Tibial nerve (tissue), 4 donors: Measurements from ENCODE around the gene CAPZA1.
A peak's percentile ranks its signal among the peaks of the same experiment; 100 is the strongest.

ENCODE experiments used
- EP300 ChIP-seq, 2 donors: sonication (generic); formaldehyde crosslinking; IDR thresholded peaks; one replicate each; pipeline ENCODE4 v1.6.1; 2017; ENCODE audit warnings: antibody characterized with exemption in 2 of 2, mild to moderate bottlenecking in 1 of 2
- POLR2A ChIP-seq, 2 donors: fragments of 450-650 bp; IDR thresholded peaks; one replicate each; pipeline ENCODE4 v1.6.1; 2017; ENCODE audit warnings: antibody characterized with exemption in 2 of 2, mild to moderate bottlenecking in 2 of 2, moderate library complexity in 2 of 2
- TF ChIP-seq, protein P1 (sequence below), 5 experiments: fragments of 200-600 bp in 3 of 5; fragments of 450-650 bp in 2 of 5; sonication (generic) in 3 of 5; IDR thresholded peaks; one replicate each; pipeline ENCODE4 v1.5.1; 2016 to 2019; ENCODE audit warnings: antibody characterized with exemption in 5 of 5, mild to moderate bottlenecking in 3 of 5, moderate library complexity in 2 of 5

DNA sequence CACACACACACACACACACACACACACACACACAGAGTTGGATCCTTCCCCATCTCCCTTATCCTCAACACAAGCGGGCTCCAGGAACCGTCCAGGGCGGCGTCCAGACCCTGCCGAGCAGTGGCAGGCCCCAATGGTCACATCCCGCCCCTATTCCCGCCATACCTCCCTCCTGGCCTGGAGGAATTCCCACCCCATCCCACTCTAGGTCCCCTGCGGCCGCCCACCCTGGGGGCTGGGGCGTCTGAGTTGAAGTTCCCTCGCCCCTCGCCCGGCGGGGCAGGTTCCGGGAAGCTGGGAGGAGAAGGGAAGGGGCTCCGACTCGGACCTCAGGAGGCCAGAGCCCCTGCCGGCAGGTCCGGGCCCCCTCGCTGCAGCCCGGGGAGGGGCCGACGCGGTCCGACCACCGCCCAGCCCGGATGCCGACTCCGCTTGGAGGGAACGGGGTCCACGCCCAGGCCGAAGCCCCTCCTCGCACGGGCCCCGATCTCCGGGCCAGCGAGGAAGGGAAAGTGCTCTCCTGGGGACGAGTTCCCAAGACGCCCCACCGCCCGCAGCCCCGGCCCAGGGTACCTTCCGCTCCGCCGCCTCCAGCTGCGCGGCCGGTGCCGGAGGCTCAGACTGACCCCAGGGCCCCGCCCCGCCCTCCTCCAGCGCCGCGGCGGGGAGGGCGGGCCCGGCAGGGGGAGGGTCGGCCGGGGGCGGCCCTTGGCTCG, 87.0 kb downstream of the CAPZA1 start, which contains the start of gene RHOC:
- TF ChIP-seq, protein P1, sequence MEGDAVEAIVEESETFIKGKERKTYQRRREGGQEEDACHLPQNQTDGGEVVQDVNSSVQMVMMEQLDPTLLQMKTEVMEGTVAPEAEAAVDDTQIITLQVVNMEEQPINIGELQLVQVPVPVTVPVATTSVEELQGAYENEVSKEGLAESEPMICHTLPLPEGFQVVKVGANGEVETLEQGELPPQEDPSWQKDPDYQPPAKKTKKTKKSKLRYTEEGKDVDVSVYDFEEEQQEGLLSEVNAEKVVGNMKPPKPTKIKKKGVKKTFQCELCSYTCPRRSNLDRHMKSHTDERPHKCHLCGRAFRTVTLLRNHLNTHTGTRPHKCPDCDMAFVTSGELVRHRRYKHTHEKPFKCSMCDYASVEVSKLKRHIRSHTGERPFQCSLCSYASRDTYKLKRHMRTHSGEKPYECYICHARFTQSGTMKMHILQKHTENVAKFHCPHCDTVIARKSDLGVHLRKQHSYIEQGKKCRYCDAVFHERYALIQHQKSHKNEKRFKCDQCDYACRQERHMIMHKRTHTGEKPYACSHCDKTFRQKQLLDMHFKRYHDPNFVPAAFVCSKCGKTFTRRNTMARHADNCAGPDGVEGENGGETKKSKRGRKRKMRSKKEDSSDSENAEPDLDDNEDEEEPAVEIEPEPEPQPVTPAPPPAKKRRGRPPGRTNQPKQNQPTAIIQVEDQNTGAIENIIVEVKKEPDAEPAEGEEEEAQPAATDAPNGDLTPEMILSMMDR (IDR thresholded peaks at IDR 0.05): no peak
- TF ChIP-seq POLR2A (IDR thresholded peaks at IDR 0.05): peak; percentile 73 to 90
- TF ChIP-seq EP300 (IDR thresholded peaks at IDR 0.05): peak in 1 of 2 donors; percentile 91
